Bone marrow (tissue), 2 donors: ENCODE results near the gene ZNF496.
"Not testable (repeated sequence)": the region's sequence is repeated elsewhere in the genome, so short reads cannot be mapped to it uniquely, and the experiment has no call there.

Source experiments
- DNase-seq, 2 donors: peaks; one replicate each; lab custom pipeline; 2025; lab: John Stamatoyannopoulos, UW

Gene ZNF496

GRCh38 chr1:247359559-247359958 lies 27.9 kb upstream of the ZNF496 start:
- DNase-seq: no peak

- no peak for DNase-seq
Measured at GRCh38 chr1:247358920-247359319, 27.3 kb upstream of the ZNF496 start.

GRCh38 chr1:247357781-247358211 lies 26.1 kb upstream of the ZNF496 start:
- no peak for DNase-seq

DNA sequence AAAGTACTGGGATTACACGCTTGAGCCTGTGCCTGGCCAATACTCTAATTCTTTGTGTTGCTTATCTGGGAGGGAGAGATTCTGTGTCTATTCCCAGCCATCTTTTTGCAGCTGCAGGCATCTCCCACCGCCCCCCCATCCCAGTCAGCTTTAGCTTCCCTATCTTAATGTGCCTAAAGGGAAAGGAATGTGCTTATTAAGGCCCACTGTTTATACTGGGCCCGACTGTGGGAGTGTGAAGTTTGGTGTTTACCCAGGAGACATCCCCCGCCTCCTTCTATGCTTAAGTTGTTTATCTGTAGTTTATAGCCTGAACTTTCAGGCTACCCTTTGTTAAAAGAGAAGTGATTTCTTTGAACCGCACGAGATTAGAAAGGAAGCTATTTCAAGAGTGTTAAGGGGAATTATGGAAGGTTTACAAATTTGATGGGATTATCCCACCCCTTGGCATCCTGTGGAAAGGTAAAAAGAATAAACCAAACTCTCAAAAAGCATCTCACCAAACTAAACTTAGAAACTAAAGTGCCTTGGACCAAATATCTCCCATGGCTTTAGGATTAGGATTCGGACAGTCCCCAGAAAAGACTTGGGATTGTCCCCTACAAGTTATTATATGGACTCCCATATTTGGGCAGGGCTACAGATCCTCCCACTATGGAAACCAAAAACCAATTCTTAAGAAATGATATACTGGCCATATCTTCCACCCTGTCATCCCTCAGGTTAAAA lies 25.5 kb upstream of the ZNF496 start:
- DNase-seq: no peak

GRCh38 chr1:247355160-247355559 lies 23.5 kb upstream of the ZNF496 start:
- DNase-seq: not testable (repeated sequence)

- no peak for DNase-seq
Measured at GRCh38 chr1:247352175-247352574, 20.5 kb upstream of the ZNF496 start.

- DNase-seq: no peak
Measured at GRCh38 chr1:247350587-247350986, 18.9 kb upstream of the ZNF496 start.

DNA sequence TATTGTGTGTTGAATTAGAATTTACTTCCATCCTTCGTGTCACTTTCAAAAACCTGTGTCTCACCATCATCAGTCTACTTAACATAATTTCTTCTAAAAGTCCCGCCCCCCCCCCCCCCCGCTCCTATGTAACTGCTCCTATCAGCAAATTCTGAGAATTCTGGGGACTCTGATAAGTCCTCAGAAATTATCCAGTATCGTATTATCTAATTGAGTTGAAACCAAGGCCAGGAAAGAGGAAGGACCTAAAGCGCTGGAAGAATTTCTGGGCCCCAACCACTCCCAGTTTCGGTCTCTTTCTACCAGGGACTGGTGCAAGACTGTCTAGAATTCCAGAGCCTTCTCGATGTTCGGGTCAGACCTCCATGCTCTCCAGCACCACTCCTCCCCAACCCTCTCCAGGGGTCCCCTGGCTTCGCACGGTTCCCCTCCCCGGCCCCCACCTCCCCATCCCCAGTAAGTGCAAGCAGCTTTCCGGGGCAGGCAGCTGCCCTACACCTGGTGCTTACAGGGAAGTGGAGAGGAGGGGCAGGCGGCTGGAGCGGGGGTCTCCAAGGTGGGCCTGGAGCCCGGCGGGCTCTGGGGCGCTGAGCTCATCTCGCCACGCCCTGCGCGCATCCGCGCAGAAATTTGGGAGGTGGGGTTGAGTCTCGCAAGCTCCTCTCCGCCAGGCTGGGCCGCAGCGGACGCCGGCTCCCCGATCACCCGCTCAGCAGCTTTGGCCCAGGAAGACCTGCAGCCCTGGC lies 16.0 kb upstream of the ZNF496 start:
- DNase-seq: no peak

DNA sequence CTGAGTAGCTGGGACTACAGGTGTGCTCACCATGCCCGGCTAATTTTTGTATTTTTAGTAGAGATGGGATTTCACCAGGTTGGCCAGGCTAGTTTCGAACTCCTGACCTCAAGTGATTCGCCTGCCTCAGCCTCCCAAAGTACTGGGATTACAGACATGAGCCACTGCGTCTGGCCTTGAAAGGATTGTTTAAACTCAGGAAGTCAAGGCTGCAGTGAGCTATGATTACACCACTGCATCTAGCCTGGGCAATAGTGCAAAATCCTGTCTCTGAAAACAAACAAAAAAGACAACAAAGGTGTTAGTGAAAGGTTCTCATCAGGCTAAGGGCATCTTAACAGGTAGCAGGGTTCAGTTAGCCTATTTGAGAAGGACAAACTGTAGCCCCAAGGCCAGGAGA lies 14.2 kb upstream of the ZNF496 start:
- DNase-seq: no peak

DNA sequence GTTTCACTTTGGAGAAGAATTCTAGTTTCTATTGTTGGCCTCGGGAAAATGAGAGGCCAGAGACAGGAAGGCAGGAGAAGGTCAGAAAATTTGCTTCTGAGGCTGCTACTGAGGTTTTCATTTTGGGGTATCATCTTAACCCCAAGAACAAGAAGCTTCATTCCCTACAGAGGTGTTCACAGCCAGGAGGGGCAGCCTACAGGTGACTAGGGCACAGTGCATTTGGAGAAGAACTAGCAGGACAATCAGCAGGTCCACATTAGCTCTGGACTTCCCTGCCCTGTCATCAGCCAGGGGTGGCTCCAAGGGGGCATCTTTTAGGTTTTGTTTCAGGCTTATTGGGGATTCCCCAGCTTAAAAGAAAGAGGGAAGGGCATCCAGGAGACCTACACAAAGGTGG lies 12.1 kb upstream of the ZNF496 start:
- no peak for DNase-seq

- no peak for DNase-seq
Measured at GRCh38 chr1:247338723-247339275, 7.1 kb upstream of the ZNF496 start.

DNA sequence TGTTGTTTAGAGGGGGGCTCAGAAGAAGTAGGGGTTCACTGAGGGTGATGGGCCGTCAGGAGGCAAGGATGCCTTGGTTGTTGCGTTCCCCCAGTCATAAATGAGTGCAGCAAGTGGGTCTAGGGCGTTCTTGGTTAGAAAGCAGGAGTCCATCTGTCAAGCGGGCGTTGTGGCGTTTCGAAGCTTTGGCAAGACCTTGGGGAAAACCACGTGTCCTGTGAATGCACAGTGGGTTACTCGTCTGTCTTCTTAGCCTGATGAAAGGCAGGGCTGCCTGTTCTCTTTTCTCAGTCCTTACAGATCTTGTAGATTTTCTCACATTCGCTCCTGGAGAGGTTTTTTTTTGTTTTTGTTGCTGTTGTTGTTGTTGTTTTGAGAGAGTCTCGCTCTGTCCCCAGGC lies 6.3 kb upstream of the ZNF496 start:
- DNase-seq: no peak

- DNase-seq: no peak
Measured at GRCh38 chr1:247337250-247337746, 5.6 kb upstream of the ZNF496 start.

DNA sequence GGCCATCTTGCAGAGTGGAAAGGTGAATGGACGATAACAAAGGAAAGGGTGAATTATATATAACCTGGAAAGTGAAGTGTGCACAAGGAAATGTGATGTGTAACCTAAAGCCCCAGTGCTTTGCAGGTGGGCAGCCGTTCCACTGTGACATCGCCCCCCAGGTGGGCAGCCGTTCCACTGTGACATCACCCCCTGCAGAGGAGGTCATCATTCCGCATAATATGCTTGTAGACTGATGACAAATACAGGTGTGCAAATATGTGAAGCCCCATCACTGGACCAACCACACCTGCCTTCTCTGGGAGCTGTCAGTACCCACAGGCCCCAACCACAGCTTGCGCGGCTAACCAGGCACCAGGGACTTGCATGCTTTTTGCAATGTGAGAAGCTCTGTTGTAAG lies 4.7 kb upstream of the ZNF496 start:
- DNase-seq: no peak

- DNase-seq: no peak
Measured at GRCh38 chr1:247335882-247336281, 4.2 kb upstream of the ZNF496 start.

GRCh38 chr1:247334378-247335133 lies 2.9 kb upstream of the ZNF496 start:
- no peak for DNase-seq

GRCh38 chr1:247332623-247333361 lies 1.1 kb upstream of the ZNF496 start:
- no peak for DNase-seq

GRCh38 chr1:247332215-247332622 lies 552 bp upstream of the ZNF496 start:
- DNase-seq: no peak

DNA sequence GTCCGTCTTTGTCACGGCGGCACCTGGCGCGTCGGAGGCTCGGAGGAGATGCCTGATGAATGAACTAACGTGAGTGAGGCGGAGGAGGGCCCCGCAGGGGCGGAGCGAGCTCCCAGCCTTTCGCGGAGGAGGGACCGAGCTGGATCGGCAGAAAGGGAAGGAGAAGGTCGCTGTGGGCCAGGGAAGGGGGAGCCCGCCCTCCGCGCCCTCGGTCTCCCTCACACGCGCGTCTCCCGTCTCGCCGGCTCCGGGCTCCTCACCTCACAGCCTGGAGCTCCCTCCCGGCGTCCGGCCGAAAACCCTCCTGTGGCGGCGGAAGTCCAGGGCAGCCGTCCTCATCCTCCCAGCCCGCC lies 519 bp downstream of the ZNF496 start:
- DNase-seq: peak; percentile 54 to 62

- DNase-seq: no peak
Measured at GRCh38 chr1:247330548-247331171, 1.0 kb downstream of the ZNF496 start.

DNA sequence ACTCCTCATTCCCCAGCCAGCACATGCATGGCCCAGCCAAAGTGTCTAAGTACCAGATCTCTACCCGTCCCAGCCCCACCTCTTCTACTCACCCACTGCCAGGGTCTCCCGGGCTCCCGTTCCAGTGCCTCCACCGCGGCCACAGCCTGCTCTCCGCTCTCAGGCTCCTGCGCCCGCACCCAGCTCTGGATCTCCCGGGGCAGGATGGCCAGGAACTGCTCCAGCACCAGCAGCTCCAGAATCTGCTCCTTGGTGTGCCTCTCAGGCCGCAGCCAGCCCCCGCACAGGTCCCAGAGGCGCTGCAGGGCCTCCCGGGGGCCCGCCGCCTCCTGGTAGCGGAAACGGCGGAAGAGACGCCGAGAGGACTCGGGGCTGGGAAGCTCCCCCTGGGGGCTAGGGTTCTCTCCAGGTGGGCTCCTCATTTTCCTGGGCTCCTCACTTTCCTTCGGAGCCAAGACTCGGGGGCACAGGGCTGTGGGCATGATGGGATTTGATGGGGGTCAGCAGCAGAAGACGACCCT lies 2.5 kb downstream of the ZNF496 start:
- DNase-seq: no peak
